ENCODE results near the gene ERC2. TPM values are rescaled to one million over a fixed set of nuclear protein-coding genes. Genes with fewer than 3 reads are reported as not detected.

ERC2 gene
- total and polyA plus RNA-seq, 11 donors, result 0.16 to 3.8 (median 1.6) TPM

DNA sequence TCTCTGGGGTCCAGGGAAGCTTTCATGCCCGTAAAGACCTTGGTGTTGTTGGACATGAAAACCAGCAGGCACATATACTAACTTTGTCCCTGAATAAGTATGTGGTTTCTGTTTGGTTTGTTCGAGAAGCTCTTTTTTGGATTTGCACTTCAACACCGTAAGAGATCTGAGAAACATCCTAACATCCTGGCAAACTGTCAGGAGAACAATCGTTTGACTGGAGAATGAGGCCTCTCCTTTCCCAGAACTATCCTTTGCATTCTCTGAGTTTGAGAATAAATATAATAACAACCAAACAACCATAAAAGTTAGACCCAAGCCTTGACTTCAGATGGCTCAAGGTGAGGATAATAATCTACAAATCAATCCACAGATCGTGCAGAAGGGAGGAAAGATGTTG is 750.8 kb downstream of the ERC2 start:
- H3K4me3 ChIP-seq, result no peak overlapping the region
- DNase-seq, result no peak
- intact Hi-C loops (cut with DNase I), result loop anchor here in 2 of 10 donors (10.0 kb wide), 2 partner anchors 143 to 863 kb away; no protein-coding TSS in a partner anchor
- no peaks in the 10 kb centered on the region for H3K36me3 ChIP-seq
- ATAC-seq, result no peak
- H3K27ac ChIP-seq, result no peak overlapping the region
- H3K27me3 ChIP-seq, result peaks cover 0 to 23% (median 0%) of the 10 kb centered on the region in 9 donors
- no peaks in the 10 kb centered on the region for H3K4me1 ChIP-seq
- WGBS, 4 donors, result 64 to 77% (median 70%) methylated on average over 5 of the region's 5 CpGs
- no peaks in the 10 kb centered on the region for H3K9me3 ChIP-seq
- TF ChIP-seq, protein P1, sequence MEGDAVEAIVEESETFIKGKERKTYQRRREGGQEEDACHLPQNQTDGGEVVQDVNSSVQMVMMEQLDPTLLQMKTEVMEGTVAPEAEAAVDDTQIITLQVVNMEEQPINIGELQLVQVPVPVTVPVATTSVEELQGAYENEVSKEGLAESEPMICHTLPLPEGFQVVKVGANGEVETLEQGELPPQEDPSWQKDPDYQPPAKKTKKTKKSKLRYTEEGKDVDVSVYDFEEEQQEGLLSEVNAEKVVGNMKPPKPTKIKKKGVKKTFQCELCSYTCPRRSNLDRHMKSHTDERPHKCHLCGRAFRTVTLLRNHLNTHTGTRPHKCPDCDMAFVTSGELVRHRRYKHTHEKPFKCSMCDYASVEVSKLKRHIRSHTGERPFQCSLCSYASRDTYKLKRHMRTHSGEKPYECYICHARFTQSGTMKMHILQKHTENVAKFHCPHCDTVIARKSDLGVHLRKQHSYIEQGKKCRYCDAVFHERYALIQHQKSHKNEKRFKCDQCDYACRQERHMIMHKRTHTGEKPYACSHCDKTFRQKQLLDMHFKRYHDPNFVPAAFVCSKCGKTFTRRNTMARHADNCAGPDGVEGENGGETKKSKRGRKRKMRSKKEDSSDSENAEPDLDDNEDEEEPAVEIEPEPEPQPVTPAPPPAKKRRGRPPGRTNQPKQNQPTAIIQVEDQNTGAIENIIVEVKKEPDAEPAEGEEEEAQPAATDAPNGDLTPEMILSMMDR (IDR thresholded peaks at IDR 0.05), result no peak
- no peak for TF ChIP-seq POLR2A (IDR thresholded peaks at IDR 0.05)

DNA sequence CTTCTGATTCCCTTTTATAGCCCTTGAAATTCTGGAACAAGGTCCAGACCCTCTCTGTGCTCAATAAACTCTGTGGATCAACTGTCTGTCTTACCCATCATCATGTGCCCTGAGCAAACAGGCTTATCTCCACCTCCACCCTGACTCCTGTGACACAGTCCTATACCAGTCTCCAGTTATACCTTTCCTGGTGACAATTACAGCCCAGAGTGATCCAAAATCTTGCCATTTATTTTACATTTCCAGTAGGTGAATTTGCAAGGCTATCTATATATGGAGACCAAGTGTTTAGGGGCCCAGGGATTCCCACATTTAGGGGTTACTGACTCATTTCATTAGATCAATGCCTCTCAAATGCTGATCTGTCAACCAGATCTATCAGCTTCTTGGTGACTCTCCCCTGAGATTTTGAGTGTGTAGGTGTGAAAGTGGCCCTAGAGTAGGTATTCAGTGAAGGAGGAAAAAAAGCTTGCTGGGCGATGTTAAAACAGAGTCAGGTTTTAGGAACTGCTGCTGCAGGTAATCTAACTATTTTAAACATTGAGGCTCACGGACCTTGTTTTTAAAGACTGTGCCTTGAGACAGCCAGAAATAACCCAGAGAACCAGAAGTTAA is 751.5 kb downstream of the ERC2 start:
- no peak for DNase-seq
- Histone ChIP-seq H3K4me1 (no peaks in the 10 kb centered on the region), H3K27ac (no peak overlapping the region), H3K36me3 (no peaks in the 10 kb centered on the region), H3K9me3 (no peaks in the 10 kb centered on the region), H3K4me3 (no peak overlapping the region), H3K27me3 (peaks cover 0 to 15% (median 0%) of the 10 kb centered on the region in 9 donors)
- no peak for ATAC-seq
- TF ChIP-seq, protein P1 (IDR thresholded peaks at IDR 0.05), result no peak
- no peak for TF ChIP-seq POLR2A (IDR thresholded peaks at IDR 0.05)
- 89 to 95% (median 92%) methylated on average over 2 of the region's 2 CpGs for WGBS, 4 donors
- intact Hi-C loops (cut with DNase I), result loop anchor here in 2 of 10 donors (10.0 kb wide), 2 partner anchors 142 to 862 kb away; no protein-coding TSS in a partner anchor

DNA sequence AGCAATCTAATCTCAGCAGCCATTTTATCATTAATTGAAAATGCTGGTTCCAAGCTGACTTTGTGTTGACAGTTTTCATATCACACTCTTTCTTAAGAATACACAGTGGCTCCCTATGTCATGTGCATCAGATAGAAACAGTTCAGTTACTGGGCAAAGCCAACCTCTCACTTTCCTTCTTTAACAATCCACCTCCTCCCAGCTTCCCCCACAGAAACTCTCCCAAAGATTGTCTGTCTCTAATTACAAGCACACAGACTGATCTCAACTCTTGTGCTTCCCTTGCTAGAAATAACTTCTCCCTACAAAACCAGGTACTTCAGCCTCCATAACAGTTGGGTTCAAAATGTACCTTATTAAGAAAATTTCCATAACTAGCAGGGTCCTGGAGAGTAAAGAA is 752.2 kb downstream of the ERC2 start:
- TF ChIP-seq POLR2A (IDR thresholded peaks at IDR 0.05), result no peak
- TF ChIP-seq, protein P1 (IDR thresholded peaks at IDR 0.05), result no peak
- H3K4me1 ChIP-seq, result no peaks in the 10 kb centered on the region
- intact Hi-C loops (cut with DNase I), result loop anchor here in 2 of 10 donors (10.0 kb wide), 2 partner anchors 141 to 861 kb away; no protein-coding TSS in a partner anchor

DNA sequence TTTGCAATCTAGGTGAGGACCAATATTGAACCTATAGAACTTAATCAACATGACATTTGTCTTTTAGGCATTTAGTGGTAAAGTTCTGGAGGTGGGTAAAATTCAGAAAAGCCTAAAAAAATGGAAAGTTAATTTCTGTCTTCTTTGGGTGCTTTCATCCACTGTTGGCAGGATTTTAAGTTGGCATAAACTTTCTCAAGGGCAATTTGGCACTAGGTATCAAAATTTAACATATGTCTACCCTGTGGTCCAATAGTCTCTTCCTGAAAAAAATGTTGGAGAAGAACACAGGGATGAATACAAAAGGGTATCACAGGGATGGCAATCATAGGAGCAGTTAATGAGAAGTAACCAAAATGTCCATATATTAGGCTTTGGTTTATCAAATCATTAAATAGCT is 754.2 kb downstream of the ERC2 start:
- DNase-seq, result no peak
- Histone ChIP-seq H3K27ac (no peak overlapping the region), H3K27me3 (peaks cover 0 to 4% (median 0%) of the 10 kb centered on the region in 9 donors), H3K36me3 (no peaks in the 10 kb centered on the region), H3K4me1 (peaks cover 0 to 6% (median 0%) of the 10 kb centered on the region in 12 donors), H3K4me3 (no peak overlapping the region), H3K9me3 (no peaks in the 10 kb centered on the region)
- TF ChIP-seq, protein P1 (IDR thresholded peaks at IDR 0.05), result no peak
- TF ChIP-seq POLR2A (IDR thresholded peaks at IDR 0.05), result no peak
- no peak for ATAC-seq
- intact Hi-C loops (cut with DNase I), result loop anchor here in 2 of 10 donors (10.0 kb wide), 2 partner anchors 139 to 859 kb away; no protein-coding TSS in a partner anchor

More for the DNA sequence above, 752.2 kb downstream of the ERC2 start:
- Histone ChIP-seq H3K27ac (no peak overlapping the region), H3K4me3 (no peak overlapping the region), H3K27me3 (peaks cover 0 to 9% (median 0%) of the 10 kb centered on the region in 9 donors), H3K9me3 (no peaks in the 10 kb centered on the region), H3K36me3 (no peaks in the 10 kb centered on the region)
- DNase-seq (no peak), ATAC-seq (no peak)

Measured in heart left ventricle (tissue), 16 donors.